Gastroesophageal sphincter (tissue), 3 donors: Measurements from ENCODE around the gene AFMID.

Experiments used
- EP300 ChIP-seq: sonication (generic); formaldehyde crosslinking; IDR thresholded peaks from one replicate; pipeline ENCODE4 v1.6.1; 2017; ENCODE audit warnings: antibody characterized with exemption, mild to moderate bottlenecking
- POLR2A ChIP-seq, 2 donors: fragments of 450-650 bp; IDR thresholded peaks; one replicate each; pipeline ENCODE4 v1.6.1; 2017; ENCODE audit warnings: antibody characterized with exemption in 2 of 2, mild to moderate bottlenecking in 2 of 2, moderate library complexity in 1 of 2
- POLR2AphosphoS5 ChIP-seq: sonication (generic); formaldehyde crosslinking; IDR thresholded peaks from one replicate; pipeline ENCODE4 v1.6.1; 2017; ENCODE audit warnings: antibody characterized with exemption
- TF ChIP-seq, protein P1 (sequence below), 4 experiments: fragments of 200-600 bp in 2 of 4; fragments of 450-650 bp in 2 of 4; sonication (generic) in 1 of 4; IDR thresholded peaks; one replicate each; pipeline ENCODE4 v1.5.1; 2017 to 2019; ENCODE audit warnings: antibody characterized with exemption in 4 of 4, mild to moderate bottlenecking in 2 of 4, moderate library complexity in 2 of 4

DNA sequence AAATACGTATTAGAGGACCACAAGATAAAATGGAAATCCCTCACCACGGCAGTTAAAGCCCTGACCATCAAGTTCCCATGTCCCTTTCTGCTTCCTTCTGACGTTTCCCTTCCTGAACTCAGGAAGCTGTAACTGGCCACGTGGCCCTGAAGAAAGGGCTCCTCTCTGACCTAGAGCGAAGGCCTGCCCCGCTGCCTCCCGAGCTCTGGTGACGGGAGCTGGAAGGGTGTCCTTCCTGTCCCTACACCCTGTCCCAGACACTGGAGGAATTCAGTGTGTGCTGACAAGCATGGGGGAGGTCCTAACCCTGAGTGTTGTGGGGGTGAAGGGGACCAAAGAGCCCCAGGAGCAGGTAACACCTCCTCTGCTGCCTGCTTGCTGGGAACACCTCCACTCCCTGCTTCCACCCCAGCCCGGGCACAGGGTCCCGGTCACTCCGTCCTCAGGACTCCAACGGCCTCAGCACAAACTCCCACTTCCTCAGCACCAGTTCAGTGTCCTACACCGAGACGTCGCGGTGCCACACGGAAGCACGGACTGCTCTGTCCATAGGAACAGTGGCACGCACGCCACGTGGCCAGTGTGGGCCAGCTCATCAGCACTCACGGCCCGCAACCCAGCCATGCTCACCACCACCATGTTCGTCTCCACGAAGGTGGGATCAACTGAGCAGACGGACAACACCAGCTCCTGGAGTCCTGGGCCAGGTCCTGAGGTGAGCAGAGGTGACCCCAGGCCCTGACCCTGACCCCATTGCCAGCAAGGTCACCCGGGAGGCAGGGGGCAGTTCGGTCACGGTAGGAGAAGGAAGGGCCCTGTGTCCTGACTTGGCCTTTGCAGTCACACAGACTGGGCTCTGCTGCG, 61.1 kb downstream of the AFMID start:
- TF ChIP-seq POLR2A (IDR thresholded peaks at IDR 0.05) = no peak
- no peak for TF ChIP-seq POLR2AphosphoS5
- TF ChIP-seq, protein P1, sequence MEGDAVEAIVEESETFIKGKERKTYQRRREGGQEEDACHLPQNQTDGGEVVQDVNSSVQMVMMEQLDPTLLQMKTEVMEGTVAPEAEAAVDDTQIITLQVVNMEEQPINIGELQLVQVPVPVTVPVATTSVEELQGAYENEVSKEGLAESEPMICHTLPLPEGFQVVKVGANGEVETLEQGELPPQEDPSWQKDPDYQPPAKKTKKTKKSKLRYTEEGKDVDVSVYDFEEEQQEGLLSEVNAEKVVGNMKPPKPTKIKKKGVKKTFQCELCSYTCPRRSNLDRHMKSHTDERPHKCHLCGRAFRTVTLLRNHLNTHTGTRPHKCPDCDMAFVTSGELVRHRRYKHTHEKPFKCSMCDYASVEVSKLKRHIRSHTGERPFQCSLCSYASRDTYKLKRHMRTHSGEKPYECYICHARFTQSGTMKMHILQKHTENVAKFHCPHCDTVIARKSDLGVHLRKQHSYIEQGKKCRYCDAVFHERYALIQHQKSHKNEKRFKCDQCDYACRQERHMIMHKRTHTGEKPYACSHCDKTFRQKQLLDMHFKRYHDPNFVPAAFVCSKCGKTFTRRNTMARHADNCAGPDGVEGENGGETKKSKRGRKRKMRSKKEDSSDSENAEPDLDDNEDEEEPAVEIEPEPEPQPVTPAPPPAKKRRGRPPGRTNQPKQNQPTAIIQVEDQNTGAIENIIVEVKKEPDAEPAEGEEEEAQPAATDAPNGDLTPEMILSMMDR (IDR thresholded peaks at IDR 0.05) = no peak
- no peak for TF ChIP-seq EP300
